Cortex of kidney (tissue), 1 donor: ENCODE data around the gene NRARP.

ENCODE experiments used
- DNase-seq: peaks from one replicate; lab custom pipeline; 2025; lab: John Stamatoyannopoulos, UW

NRARP gene

GRCh38 chr9:137310189-137311052 is 8.3 kb upstream of the NRARP start:
- DNase-seq = no peak

GRCh38 chr9:137309368-137310188 is 7.5 kb upstream of the NRARP start:
- DNase-seq = no peak

GRCh38 chr9:137308057-137308619 is 6.1 kb upstream of the NRARP start:
- DNase-seq = no peak

GRCh38 chr9:137307255-137308056 is 5.4 kb upstream of the NRARP start:
- DNase-seq = no peak

- no peak for DNase-seq
These were observed 4.8 kb upstream of the NRARP start for GRCh38 chr9:137306850-137307254.

GRCh38 chr9:137306066-137306849 is 4.2 kb upstream of the NRARP start:
- DNase-seq = no peak

GRCh38 chr9:137305798-137306065 is 3.7 kb upstream of the NRARP start:
- DNase-seq = no peak

GRCh38 chr9:137305060-137305797 is 3.2 kb upstream of the NRARP start:
- no peak for DNase-seq

- DNase-seq = no peak
These were observed 2.5 kb upstream of the NRARP start for GRCh38 chr9:137304383-137305059.

- no peak for DNase-seq
These were observed 1.9 kb upstream of the NRARP start for GRCh38 chr9:137303893-137304382.

- DNase-seq = no peak
These were observed 1.3 kb upstream of the NRARP start for GRCh38 chr9:137303151-137303892.

GRCh38 chr9:137302449-137303150 is 529 bp upstream of the NRARP start:
- no peak for DNase-seq

GRCh38 chr9:137301081-137301947 is 757 bp downstream of the NRARP start:
- DNase-seq = no peak

GRCh38 chr9:137300567-137301080 is 1.4 kb downstream of the NRARP start:
- DNase-seq = no peak

GRCh38 chr9:137299938-137300337 is 2.1 kb downstream of the NRARP start:
- no peak for DNase-seq

- no peak for DNase-seq
These were observed 2.9 kb downstream of the NRARP start for GRCh38 chr9:137299203-137299565.
